Measurements from ENCODE around the gene HEPACAM.

Gene HEPACAM

DNA sequence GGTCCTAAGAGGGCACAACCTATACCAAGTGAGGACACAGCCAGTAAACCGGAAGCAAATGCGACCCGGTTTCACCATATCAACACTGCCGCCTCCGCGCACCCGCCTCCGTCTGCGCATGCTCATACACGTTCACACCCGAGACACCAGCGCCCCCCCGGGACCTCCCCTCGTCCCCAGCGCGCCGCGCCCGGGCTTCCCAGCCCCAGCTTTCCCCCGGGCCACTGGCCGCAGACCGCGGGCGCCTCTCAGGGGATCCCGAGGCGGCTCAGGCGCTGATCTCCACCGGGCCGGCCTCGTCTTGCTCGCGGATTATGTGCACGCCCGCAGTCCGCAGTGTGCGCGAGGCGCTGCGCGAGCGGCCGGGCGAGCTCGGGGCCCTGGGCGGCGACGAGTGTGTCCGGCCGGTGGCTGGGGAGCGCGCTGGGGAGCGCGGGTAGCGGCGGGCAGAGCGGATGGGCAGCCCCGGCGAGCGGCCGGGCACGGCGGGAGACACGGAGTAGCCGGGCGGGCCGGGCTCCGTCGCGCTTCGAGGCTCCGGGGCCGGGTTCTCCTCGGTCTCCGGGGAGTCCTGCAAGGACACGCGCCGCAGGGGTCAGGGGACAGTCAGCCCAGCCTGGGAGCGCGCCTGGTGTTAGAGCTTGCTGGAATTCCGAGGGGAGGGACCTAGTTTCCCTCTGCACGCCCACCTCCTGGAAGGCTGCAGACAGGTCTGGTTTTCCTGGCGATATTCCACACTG lies 14.8 kb downstream of the HEPACAM start:
- peak; percentile 86 to 93 (median 92) for DNase-seq
- Histone ChIP-seq H3K27me3 (replicated peaks in 2 of 5; ENCODE audit: control insufficient read depth in 4 of 5, insufficient read depth in 5 of 5, low read length in 4 of 5) (peaks cover 0 to 15% (median 9%) of the 10 kb centered on the region in 5 experiments), H3K4me3 (ENCODE audit: control insufficient read depth in 1 of 7, extremely low read depth in 1 of 7, insufficient read depth in 4 of 7, low read depth in 2 of 7, low read length in 6 of 7) (peak overlapping the region in 5 of 7 experiments; percentile 7 to 65 (median 38)), H3K36me3 (ENCODE audit: control insufficient read depth in 4 of 4, insufficient read depth in 4 of 4, low read length in 3 of 4) (no peaks in the 10 kb centered on the region), H3K27ac (ENCODE audit: insufficient read depth in 1 of 2, low read depth in 1 of 2, low read length in 2 of 2, poor library complexity in 1 of 2, severe bottlenecking in 2 of 2) (no peak overlapping the region), H3K4me1 (ENCODE audit: control extremely low read depth in 1 of 4, control insufficient read depth in 4 of 4, insufficient read depth in 4 of 4, low read length in 3 of 4) (peaks cover 0 to 13% (median 11%) of the 10 kb centered on the region in 4 experiments), H3K9me3 (ENCODE audit: control extremely low read depth in 1 of 5, control insufficient read depth in 4 of 5, insufficient read depth in 2 of 5, low read depth in 1 of 5, low read length in 4 of 5) (peaks cover 0 to 3% (median 0%) of the 10 kb centered on the region in 5 experiments)
- CTCF ChIA-PET, result interaction anchor here (1.0 to 4.7 kb wide), 3 partner anchors 17 to 45 kb away, joined by 3 to 19 read pairs (median 6); partner anchors contain the start of gene ROBO4
- POLR2A ChIA-PET, result no interaction called here
- 14% methylated on average over 74 of the region's 82 CpGs for WGBS (ENCODE audit: insufficient coverage)

- ChIA-PET CTCF (interaction anchor here (1.0 to 4.7 kb wide), 4 partner anchors 18 to 54 kb away, joined by 3 to 19 read pairs (median 6); partner anchors contain the start of genes ROBO3 and ROBO4), POLR2A (no interaction called here)
- peaks cover 0 to 15% (median 9%) of the 10 kb centered on the region in 5 experiments for H3K27me3 ChIP-seq (replicated peaks in 2 of 5; ENCODE audit: control insufficient read depth in 4 of 5, insufficient read depth in 5 of 5, low read length in 4 of 5)
- H3K27ac ChIP-seq (ENCODE audit: insufficient read depth in 1 of 2, low read depth in 1 of 2, low read length in 2 of 2, poor library complexity in 1 of 2, severe bottlenecking in 2 of 2), result no peak overlapping the region
- peaks cover 0 to 13% (median 11%) of the 10 kb centered on the region in 4 experiments for H3K4me1 ChIP-seq (ENCODE audit: control extremely low read depth in 1 of 4, control insufficient read depth in 4 of 4, insufficient read depth in 4 of 4, low read length in 3 of 4)
- WGBS (ENCODE audit: insufficient coverage), result 100% methylated on average over 3 of the region's 5 CpGs
- no peak for DNase-seq
- no peaks in the 10 kb centered on the region for H3K36me3 ChIP-seq (ENCODE audit: control insufficient read depth in 4 of 4, insufficient read depth in 4 of 4, low read length in 3 of 4)
- H3K4me3 ChIP-seq (ENCODE audit: control insufficient read depth in 1 of 7, extremely low read depth in 1 of 7, insufficient read depth in 4 of 7, low read depth in 2 of 7, low read length in 6 of 7), result peak overlapping the region in 3 of 7 experiments; percentile 38 to 65 (median 52)
- peaks cover 0 to 3% (median 0%) of the 10 kb centered on the region in 5 experiments for H3K9me3 ChIP-seq (ENCODE audit: control extremely low read depth in 1 of 5, control insufficient read depth in 4 of 5, insufficient read depth in 2 of 5, low read depth in 1 of 5, low read length in 4 of 5)
These were observed 15.5 kb downstream of the HEPACAM start for GRCh38 chr11:124920356-124920755.

GRCh38 chr11:124919898-124920297 lies 15.9 kb downstream of the HEPACAM start:
- POLR2A ChIA-PET, result no interaction called here
- DNase-seq, result no peak
- Histone ChIP-seq H3K4me3 (ENCODE audit: control insufficient read depth in 1 of 7, extremely low read depth in 1 of 7, insufficient read depth in 4 of 7, low read depth in 2 of 7, low read length in 6 of 7) (no peak overlapping the region), H3K27ac (ENCODE audit: insufficient read depth in 1 of 2, low read depth in 1 of 2, low read length in 2 of 2, poor library complexity in 1 of 2, severe bottlenecking in 2 of 2) (no peak overlapping the region), H3K27me3 (replicated peaks in 2 of 5; ENCODE audit: control insufficient read depth in 4 of 5, insufficient read depth in 5 of 5, low read length in 4 of 5) (peaks cover 0 to 15% (median 9%) of the 10 kb centered on the region in 5 experiments), H3K36me3 (ENCODE audit: control insufficient read depth in 4 of 4, insufficient read depth in 4 of 4, low read length in 3 of 4) (no peaks in the 10 kb centered on the region), H3K9me3 (ENCODE audit: control extremely low read depth in 1 of 5, control insufficient read depth in 4 of 5, insufficient read depth in 2 of 5, low read depth in 1 of 5, low read length in 4 of 5) (peaks cover 0 to 3% (median 0%) of the 10 kb centered on the region in 5 experiments), H3K4me1 (ENCODE audit: control extremely low read depth in 1 of 4, control insufficient read depth in 4 of 4, insufficient read depth in 4 of 4, low read length in 3 of 4) (peaks cover 0 to 13% (median 11%) of the 10 kb centered on the region in 4 experiments)
- WGBS (ENCODE audit: insufficient coverage), result no CpG with 5 or more reads among the region's 2 CpGs
- CTCF ChIA-PET, result interaction anchor here (1.6 to 4.7 kb wide), 3 partner anchors 21 to 54 kb away, joined by 5 to 19 read pairs (median 6); partner anchors contain the start of genes ROBO3 and ROBO4

DNA sequence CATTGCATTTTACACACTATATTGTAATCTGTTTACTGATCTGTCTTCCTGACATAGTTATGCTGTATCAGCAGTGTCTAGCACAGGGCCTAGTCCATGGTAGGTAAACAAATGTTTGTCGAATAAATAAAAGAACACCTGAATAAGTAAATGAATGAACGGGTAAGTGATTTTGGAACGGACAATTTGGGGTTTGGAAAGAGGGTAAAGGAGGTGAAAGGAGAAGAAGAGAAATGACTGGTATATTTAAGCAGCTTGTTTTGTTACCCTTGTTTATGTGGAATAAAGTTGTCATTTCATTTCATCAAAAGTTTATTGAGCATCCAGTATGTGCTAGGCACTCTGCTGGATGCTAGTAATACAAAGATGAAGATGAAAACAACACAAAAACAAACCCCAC lies 16.9 kb downstream of the HEPACAM start, which contains the start of gene HEPN1:
HEPN1 (plus strand) TSS at position 301 of the 400 bp plus-strand sequence.
- ChIA-PET POLR2A (no interaction called here), CTCF (interaction anchor here (1.7 to 4.7 kb wide), 2 partner anchors 20 to 53 kb away, joined by 5 to 19 read pairs; partner anchors contain the start of genes ROBO3 and ROBO4)
- WGBS (ENCODE audit: insufficient coverage), result 100% methylated on average over 2 of the region's 3 CpGs
- peaks cover 0 to 13% (median 9%) of the 10 kb centered on the region in 5 experiments for H3K27me3 ChIP-seq (replicated peaks in 2 of 5; ENCODE audit: control insufficient read depth in 4 of 5, insufficient read depth in 5 of 5, low read length in 4 of 5)
- no peak for DNase-seq
- peaks cover 0 to 13% (median 11%) of the 10 kb centered on the region in 4 experiments for H3K4me1 ChIP-seq (ENCODE audit: control extremely low read depth in 1 of 4, control insufficient read depth in 4 of 4, insufficient read depth in 4 of 4, low read length in 3 of 4)
- peaks cover 0 to 3% (median 0%) of the 10 kb centered on the region in 5 experiments for H3K9me3 ChIP-seq (ENCODE audit: control extremely low read depth in 1 of 5, control insufficient read depth in 4 of 5, insufficient read depth in 2 of 5, low read depth in 1 of 5, low read length in 4 of 5)
- no peak within 1 kb of the TSS for H3K27ac ChIP-seq (ENCODE audit: insufficient read depth in 1 of 2, low read depth in 1 of 2, low read length in 2 of 2, poor library complexity in 1 of 2, severe bottlenecking in 2 of 2)
- H3K4me3 ChIP-seq (ENCODE audit: control insufficient read depth in 1 of 7, extremely low read depth in 1 of 7, insufficient read depth in 4 of 7, low read depth in 2 of 7, low read length in 6 of 7), result no peak within 1 kb of the TSS
- H3K36me3 ChIP-seq (ENCODE audit: control insufficient read depth in 4 of 4, insufficient read depth in 4 of 4, low read length in 3 of 4), result no peaks in the 10 kb centered on the region

DNA sequence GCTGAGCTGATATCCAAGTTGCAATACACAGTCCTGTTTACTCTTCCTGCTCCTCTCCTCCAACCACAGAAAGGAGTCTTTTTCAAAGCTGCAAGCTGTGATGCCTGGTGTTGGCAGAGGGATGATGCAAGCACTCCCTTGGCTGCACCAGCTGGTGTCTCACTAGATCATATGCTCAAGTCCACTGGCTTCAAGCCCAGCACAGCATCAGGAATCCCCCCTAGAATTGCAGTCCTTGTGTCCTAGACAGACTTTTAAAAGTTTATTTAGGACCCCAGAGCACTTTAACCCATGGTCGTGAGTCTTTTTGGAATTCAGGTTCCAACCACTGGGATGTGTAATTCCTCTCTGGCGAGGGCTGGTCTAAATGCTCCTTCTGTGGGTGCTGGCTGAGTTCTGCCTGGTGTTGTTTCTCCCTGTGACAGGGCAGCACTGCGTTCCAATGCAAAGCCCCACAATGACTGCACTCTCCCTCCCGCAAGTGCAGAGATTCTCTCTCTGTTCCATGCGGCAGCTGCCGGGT lies 18.7 kb downstream of the HEPACAM start:
- POLR2A ChIA-PET, result no interaction called here
- H3K27me3 ChIP-seq (replicated peaks in 2 of 5; ENCODE audit: control insufficient read depth in 4 of 5, insufficient read depth in 5 of 5, low read length in 4 of 5), result peaks cover 0 to 10% (median 9%) of the 10 kb centered on the region in 5 experiments

GRCh38 chr11:124916370-124916710 lies 19.5 kb downstream of the HEPACAM start:
- POLR2A ChIA-PET, result no interaction called here
- Histone ChIP-seq H3K4me3 (ENCODE audit: control insufficient read depth in 1 of 7, extremely low read depth in 1 of 7, insufficient read depth in 4 of 7, low read depth in 2 of 7, low read length in 6 of 7) (no peak overlapping the region), H3K36me3 (ENCODE audit: control insufficient read depth in 4 of 4, insufficient read depth in 4 of 4, low read length in 3 of 4) (no peaks in the 10 kb centered on the region), H3K27me3 (replicated peaks in 2 of 5; ENCODE audit: control insufficient read depth in 4 of 5, insufficient read depth in 5 of 5, low read length in 4 of 5) (peaks cover 0 to 3% (median 1%) of the 10 kb centered on the region in 5 experiments), H3K27ac (ENCODE audit: insufficient read depth in 1 of 2, low read depth in 1 of 2, low read length in 2 of 2, poor library complexity in 1 of 2, severe bottlenecking in 2 of 2) (no peak overlapping the region), H3K4me1 (ENCODE audit: control extremely low read depth in 1 of 4, control insufficient read depth in 4 of 4, insufficient read depth in 4 of 4, low read length in 3 of 4) (peaks cover 0 to 12% (median 10%) of the 10 kb centered on the region in 4 experiments), H3K9me3 (ENCODE audit: control extremely low read depth in 1 of 5, control insufficient read depth in 4 of 5, insufficient read depth in 2 of 5, low read depth in 1 of 5, low read length in 4 of 5) (peaks cover 0 to 12% (median 4%) of the 10 kb centered on the region in 5 experiments)
- no peak for DNase-seq
- CTCF ChIA-PET, result interaction anchor here (1.1 kb wide), 1 partner anchor 18 kb away, joined by 3 read pairs; no protein-coding TSS in a partner anchor

More for the DNA sequence above, 18.7 kb downstream of the HEPACAM start:
- peaks cover 0 to 6% (median 3%) of the 10 kb centered on the region in 5 experiments for H3K9me3 ChIP-seq (ENCODE audit: control extremely low read depth in 1 of 5, control insufficient read depth in 4 of 5, insufficient read depth in 2 of 5, low read depth in 1 of 5, low read length in 4 of 5)
- no peak overlapping the region for H3K4me3 ChIP-seq (ENCODE audit: control insufficient read depth in 1 of 7, extremely low read depth in 1 of 7, insufficient read depth in 4 of 7, low read depth in 2 of 7, low read length in 6 of 7)
- no peaks in the 10 kb centered on the region for H3K36me3 ChIP-seq (ENCODE audit: control insufficient read depth in 4 of 4, insufficient read depth in 4 of 4, low read length in 3 of 4)
- H3K27ac ChIP-seq (ENCODE audit: insufficient read depth in 1 of 2, low read depth in 1 of 2, low read length in 2 of 2, poor library complexity in 1 of 2, severe bottlenecking in 2 of 2), result no peak overlapping the region
- CTCF ChIA-PET, result interaction anchor here (1.1 kb wide), 1 partner anchor 19 kb away, joined by 3 read pairs; no protein-coding TSS in a partner anchor
- no peak for DNase-seq
- peaks cover 0 to 13% (median 11%) of the 10 kb centered on the region in 4 experiments for H3K4me1 ChIP-seq (ENCODE audit: control extremely low read depth in 1 of 4, control insufficient read depth in 4 of 4, insufficient read depth in 4 of 4, low read length in 3 of 4)
- whole genome bisulfite sequencing (ENCODE audit: insufficient coverage), result 98% methylated on average over 4 of the region's 6 CpGs

All from common myeloid progenitor, CD34-positive (primary cell).